ENCODE measurements around the gene EXOC4.

Gene EXOC4

GRCh38 chr7:133796782-133797745 lies 544.2 kb downstream of the EXOC4 start:
- H3K9me3 ChIP-seq (ENCODE audit: control insufficient read depth in 5 of 5, low read length in 5 of 5), result no peaks in the 10 kb centered on the region
- no peaks in the 10 kb centered on the region for H3K27me3 ChIP-seq (ENCODE audit: control insufficient read depth in 5 of 5, insufficient read depth in 4 of 5, low read length in 5 of 5)
- no peaks in the 10 kb centered on the region for H3K36me3 ChIP-seq (ENCODE audit: control insufficient read depth in 5 of 5, insufficient read depth in 5 of 5, low read length in 5 of 5)
- H3K4me1 ChIP-seq (ENCODE audit: control insufficient read depth in 5 of 5, insufficient read depth in 5 of 5, low read length in 5 of 5), result peaks cover 0 to 3% (median 0%) of the 10 kb centered on the region in 5 donors
- H3K9ac ChIP-seq (ENCODE audit: low read length in 5 of 5), result no peak overlapping the region
- H3K27ac ChIP-seq (ENCODE audit: low read depth, low read length), result no peak overlapping the region
- no peak overlapping the region for H3K4me3 ChIP-seq (ENCODE audit: low read depth in 1 of 5, low read length in 5 of 5)

GRCh38 chr7:133797818-133798520 lies 545.1 kb downstream of the EXOC4 start:
- Histone ChIP-seq H3K36me3 (ENCODE audit: control insufficient read depth in 5 of 5, insufficient read depth in 5 of 5, low read length in 5 of 5) (no peaks in the 10 kb centered on the region), H3K4me1 (ENCODE audit: control insufficient read depth in 5 of 5, insufficient read depth in 5 of 5, low read length in 5 of 5) (peaks cover 0 to 3% (median 0%) of the 10 kb centered on the region in 5 donors), H3K27me3 (ENCODE audit: control insufficient read depth in 5 of 5, insufficient read depth in 4 of 5, low read length in 5 of 5) (no peaks in the 10 kb centered on the region), H3K9ac (ENCODE audit: low read length in 5 of 5) (no peak overlapping the region), H3K27ac (ENCODE audit: low read depth, low read length) (no peak overlapping the region), H3K4me3 (ENCODE audit: low read depth in 1 of 5, low read length in 5 of 5) (no peak overlapping the region), H3K9me3 (ENCODE audit: control insufficient read depth in 5 of 5, low read length in 5 of 5) (no peaks in the 10 kb centered on the region)

DNA sequence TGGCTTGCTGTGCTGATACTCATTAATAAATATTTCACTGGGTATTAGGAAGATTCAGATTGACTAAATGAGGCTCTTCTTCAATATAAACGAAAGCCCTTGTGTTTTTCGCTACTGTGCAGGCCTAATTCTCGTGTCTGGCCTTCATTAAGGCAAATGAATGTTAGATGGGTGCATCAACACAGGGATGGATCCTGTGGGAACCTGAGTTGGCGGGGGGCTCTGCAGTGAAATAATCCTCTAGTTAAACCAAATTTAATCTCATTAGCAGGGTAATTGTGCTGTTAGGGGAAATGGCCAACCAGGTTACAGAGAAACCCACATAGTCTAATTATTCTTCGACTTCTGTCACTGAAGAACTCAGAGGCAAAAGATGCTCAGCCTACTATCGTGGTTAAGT lies 548.5 kb downstream of the EXOC4 start:
- Histone ChIP-seq H3K9ac (ENCODE audit: low read length in 5 of 5) (no peak overlapping the region), H3K27me3 (ENCODE audit: control insufficient read depth in 5 of 5, insufficient read depth in 4 of 5, low read length in 5 of 5) (no peaks in the 10 kb centered on the region), H3K4me1 (ENCODE audit: control insufficient read depth in 5 of 5, insufficient read depth in 5 of 5, low read length in 5 of 5) (no peaks in the 10 kb centered on the region), H3K9me3 (ENCODE audit: control insufficient read depth in 5 of 5, low read length in 5 of 5) (no peaks in the 10 kb centered on the region), H3K36me3 (ENCODE audit: control insufficient read depth in 5 of 5, insufficient read depth in 5 of 5, low read length in 5 of 5) (no peaks in the 10 kb centered on the region), H3K27ac (ENCODE audit: low read depth, low read length) (no peak overlapping the region), H3K4me3 (ENCODE audit: low read depth in 1 of 5, low read length in 5 of 5) (no peak overlapping the region)

GRCh38 chr7:133804127-133804526 lies 551.2 kb downstream of the EXOC4 start:
- no peak overlapping the region for H3K27ac ChIP-seq (ENCODE audit: low read depth, low read length)
- H3K4me1 ChIP-seq (ENCODE audit: control insufficient read depth in 5 of 5, insufficient read depth in 5 of 5, low read length in 5 of 5), result no peaks in the 10 kb centered on the region
- no peaks in the 10 kb centered on the region for H3K27me3 ChIP-seq (ENCODE audit: control insufficient read depth in 5 of 5, insufficient read depth in 4 of 5, low read length in 5 of 5)
- H3K36me3 ChIP-seq (ENCODE audit: control insufficient read depth in 5 of 5, insufficient read depth in 5 of 5, low read length in 5 of 5), result no peaks in the 10 kb centered on the region
- H3K9ac ChIP-seq (ENCODE audit: low read length in 5 of 5), result no peak overlapping the region
- no peaks in the 10 kb centered on the region for H3K9me3 ChIP-seq (ENCODE audit: control insufficient read depth in 5 of 5, low read length in 5 of 5)
- H3K4me3 ChIP-seq (ENCODE audit: low read depth in 1 of 5, low read length in 5 of 5), result no peak overlapping the region

- H3K27ac ChIP-seq (ENCODE audit: low read depth, low read length), result no peak overlapping the region
- no peaks in the 10 kb centered on the region for H3K9me3 ChIP-seq (ENCODE audit: control insufficient read depth in 5 of 5, low read length in 5 of 5)
- H3K9ac ChIP-seq (ENCODE audit: low read length in 5 of 5), result no peak overlapping the region
- no peak overlapping the region for H3K4me3 ChIP-seq (ENCODE audit: low read depth in 1 of 5, low read length in 5 of 5)
- no peaks in the 10 kb centered on the region for H3K27me3 ChIP-seq (ENCODE audit: control insufficient read depth in 5 of 5, insufficient read depth in 4 of 5, low read length in 5 of 5)
- no peaks in the 10 kb centered on the region for H3K36me3 ChIP-seq (ENCODE audit: control insufficient read depth in 5 of 5, insufficient read depth in 5 of 5, low read length in 5 of 5)
- no peaks in the 10 kb centered on the region for H3K4me1 ChIP-seq (ENCODE audit: control insufficient read depth in 5 of 5, insufficient read depth in 5 of 5, low read length in 5 of 5)
Observed at GRCh38 chr7:133805426-133805825, 552.5 kb downstream of the EXOC4 start.

DNA sequence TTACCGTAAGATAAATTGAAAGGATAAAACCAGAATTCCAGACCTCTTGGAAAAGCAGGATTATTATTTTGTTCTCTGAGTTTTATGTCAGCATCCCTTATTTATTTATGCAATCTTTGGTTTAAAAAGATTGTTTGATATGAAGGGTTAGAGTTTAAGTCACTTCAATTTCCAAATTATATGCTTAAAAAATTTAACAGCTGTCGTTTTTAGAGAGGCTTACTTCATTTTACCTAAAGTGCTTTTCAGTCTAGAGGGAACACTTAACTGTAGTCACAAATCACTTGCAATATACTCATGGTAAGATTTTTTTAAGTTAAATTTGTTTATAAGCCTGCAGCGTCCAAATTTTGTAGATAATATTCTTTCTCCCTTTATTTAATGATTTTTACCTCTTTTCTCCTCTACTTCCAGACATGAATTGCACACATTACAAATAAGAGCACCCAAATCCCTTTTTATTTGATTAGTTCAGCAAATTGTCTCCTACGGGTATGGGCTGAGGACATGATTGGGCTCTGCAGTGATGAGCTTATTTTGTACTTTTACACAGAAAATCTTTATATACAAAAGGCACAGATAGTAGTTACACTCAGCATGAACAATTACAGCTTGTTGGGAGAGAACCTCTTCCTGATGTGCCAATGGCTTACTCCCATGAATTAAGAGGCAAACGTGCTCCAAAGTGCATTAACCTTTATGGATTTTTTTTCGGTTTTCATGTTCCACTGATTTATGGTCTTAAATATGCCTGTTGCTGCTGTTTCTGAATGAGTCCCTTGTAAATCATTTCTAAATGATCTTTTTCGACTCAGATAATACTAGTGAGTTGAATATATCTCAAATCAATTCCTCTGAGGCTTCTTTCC lies 555.0 kb downstream of the EXOC4 start:
- Histone ChIP-seq H3K4me3 (ENCODE audit: low read depth in 1 of 5, low read length in 5 of 5) (no peak overlapping the region), H3K4me1 (ENCODE audit: control insufficient read depth in 5 of 5, insufficient read depth in 5 of 5, low read length in 5 of 5) (no peaks in the 10 kb centered on the region), H3K27ac (ENCODE audit: low read depth, low read length) (no peak overlapping the region), H3K27me3 (ENCODE audit: control insufficient read depth in 5 of 5, insufficient read depth in 4 of 5, low read length in 5 of 5) (no peaks in the 10 kb centered on the region), H3K36me3 (ENCODE audit: control insufficient read depth in 5 of 5, insufficient read depth in 5 of 5, low read length in 5 of 5) (no peaks in the 10 kb centered on the region), H3K9me3 (ENCODE audit: control insufficient read depth in 5 of 5, low read length in 5 of 5) (no peaks in the 10 kb centered on the region), H3K9ac (ENCODE audit: low read length in 5 of 5) (no peak overlapping the region)

DNA sequence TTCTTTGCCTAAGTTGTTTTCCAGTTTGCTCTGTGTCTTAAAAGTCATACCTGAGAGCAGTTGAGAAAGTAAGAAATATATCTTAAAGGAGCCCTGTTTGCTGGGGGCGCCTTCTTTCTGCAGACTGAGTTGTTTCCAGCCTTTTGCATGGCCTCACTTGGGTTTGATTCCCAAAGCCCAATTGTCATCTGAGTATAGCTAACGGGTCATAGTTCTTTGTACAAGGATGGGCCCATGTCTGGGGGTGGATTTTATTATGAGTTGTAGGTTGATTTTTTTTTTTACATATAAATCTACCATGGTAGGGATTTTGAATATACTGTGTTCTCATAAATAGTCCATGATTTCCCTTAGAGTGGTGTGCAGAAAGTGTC lies 555.6 kb downstream of the EXOC4 start:
- no peaks in the 10 kb centered on the region for H3K36me3 ChIP-seq (ENCODE audit: control insufficient read depth in 5 of 5, insufficient read depth in 5 of 5, low read length in 5 of 5)
- H3K27ac ChIP-seq (ENCODE audit: low read depth, low read length), result no peak overlapping the region
- no peaks in the 10 kb centered on the region for H3K9me3 ChIP-seq (ENCODE audit: control insufficient read depth in 5 of 5, low read length in 5 of 5)
- no peak overlapping the region for H3K9ac ChIP-seq (ENCODE audit: low read length in 5 of 5)
- no peaks in the 10 kb centered on the region for H3K4me1 ChIP-seq (ENCODE audit: control insufficient read depth in 5 of 5, insufficient read depth in 5 of 5, low read length in 5 of 5)
- no peak overlapping the region for H3K4me3 ChIP-seq (ENCODE audit: low read depth in 1 of 5, low read length in 5 of 5)
- no peaks in the 10 kb centered on the region for H3K27me3 ChIP-seq (ENCODE audit: control insufficient read depth in 5 of 5, insufficient read depth in 4 of 5, low read length in 5 of 5)

- Histone ChIP-seq H3K27ac (ENCODE audit: low read depth, low read length) (no peak overlapping the region), H3K9me3 (ENCODE audit: control insufficient read depth in 5 of 5, low read length in 5 of 5) (no peaks in the 10 kb centered on the region), H3K9ac (ENCODE audit: low read length in 5 of 5) (no peak overlapping the region), H3K4me1 (ENCODE audit: control insufficient read depth in 5 of 5, insufficient read depth in 5 of 5, low read length in 5 of 5) (no peaks in the 10 kb centered on the region), H3K4me3 (ENCODE audit: low read depth in 1 of 5, low read length in 5 of 5) (no peak overlapping the region), H3K36me3 (ENCODE audit: control insufficient read depth in 5 of 5, insufficient read depth in 5 of 5, low read length in 5 of 5) (peaks cover 0 to 4% (median 3%) of the 10 kb centered on the region in 5 donors), H3K27me3 (ENCODE audit: control insufficient read depth in 5 of 5, insufficient read depth in 4 of 5, low read length in 5 of 5) (no peaks in the 10 kb centered on the region)
Observed at GRCh38 chr7:133812877-133813276, 560.0 kb downstream of the EXOC4 start.

GRCh38 chr7:133815611-133816210 lies 562.8 kb downstream of the EXOC4 start:
- Histone ChIP-seq H3K27me3 (ENCODE audit: control insufficient read depth in 5 of 5, insufficient read depth in 4 of 5, low read length in 5 of 5) (no peaks in the 10 kb centered on the region), H3K36me3 (ENCODE audit: control insufficient read depth in 5 of 5, insufficient read depth in 5 of 5, low read length in 5 of 5) (peaks cover 4 to 15% (median 14%) of the 10 kb centered on the region in 5 donors), H3K9ac (ENCODE audit: low read length in 5 of 5) (no peak overlapping the region), H3K27ac (ENCODE audit: low read depth, low read length) (no peak overlapping the region), H3K4me1 (ENCODE audit: control insufficient read depth in 5 of 5, insufficient read depth in 5 of 5, low read length in 5 of 5) (no peaks in the 10 kb centered on the region), H3K4me3 (ENCODE audit: low read depth in 1 of 5, low read length in 5 of 5) (no peak overlapping the region), H3K9me3 (ENCODE audit: control insufficient read depth in 5 of 5, low read length in 5 of 5) (no peaks in the 10 kb centered on the region)

All from subcutaneous abdominal adipose tissue (tissue), 5 donors.